GM12878 (cell line): ENCODE data around the gene ACOX1. TPM values are rescaled to one million over a fixed set of nuclear protein-coding genes. Genes with fewer than 3 reads are reported as not detected.

Experiments
- CEBPZ ChIP-seq: fragments of 150-350 bp; IDR thresholded peaks from 2 replicates; pipeline ENCODE4 v1.6.1; 2016; ENCODE audit warnings: low read depth, low read length
- HCFC1 ChIP-seq: fragments of 150-350 bp; IDR thresholded peaks from 2 replicates; pipeline ENCODE4 v1.6.1; 2014; ENCODE audit warnings: low read length
- HDGF ChIP-seq: fragments of 450-650 bp; IDR thresholded peaks from 2 replicates; pipeline ENCODE4 v1.6.1; 2016; ENCODE audit warnings: antibody characterized with exemption
- MEF2B ChIP-seq: fragments of 450-650 bp; IDR thresholded peaks from 2 replicates; pipeline ENCODE4 v1.6.1; 2018; ENCODE audit warnings: mild to moderate bottlenecking, moderate library complexity; ENCODE audit not compliant: partially characterized antibody, poor library complexity, severe bottlenecking
- NR2C1 ChIP-seq: fragments of 450-650 bp; IDR thresholded peaks from 2 replicates; pipeline ENCODE4 v1.6.1; 2017; ENCODE audit warnings: antibody characterized with exemption, mild to moderate bottlenecking, moderate library complexity
- SREBF2 ChIP-seq: IDR thresholded peaks from 2 replicates; pipeline ENCODE4 v1.6.1; 2012; ENCODE audit warnings: mild to moderate bottlenecking, low read length
- YY1 ChIP-seq: IDR thresholded peaks from 2 replicates; pipeline ENCODE4 v1.6.1; 2011; ENCODE audit warnings: low read depth, mild to moderate bottlenecking, low read length
- ZSCAN29 ChIP-seq: fragments of 450-650 bp; IDR thresholded peaks from 2 replicates; pipeline ENCODE4 v1.6.1; 2017; ENCODE audit warnings: mild to moderate bottlenecking, moderate library complexity
- polyA plus RNA-seq, 11 experiments: library from polyadenylated mRNA; depleted of rRNA in 4 of 11; unstranded in 6 of 11; stranded (reverse) in 5 of 11; fragments of >200 nt; fragmentation: Nextera tagmentation in 4 of 11; fragmentation: Illumina TruSeq in 1 of 11; extraction: Ambion mirVana in 4 of 11; extraction: Trizol in 1 of 11; gene quantifications; 1 replicate in 1 of 11; 2 replicates in 10 of 11; pipeline versions ENCODE4 v1.2.1 to v1.2.3, GENCODE V29; 2011 to 2016; ENCODE audit warnings: inconsistent platforms in 2 of 11, missing spikeins in 2 of 11, low read depth in 1 of 11
- total RNA-seq, 4 experiments: library from RNA; depleted of rRNA in 3 of 4; stranded (reverse); fragments of >200 nt in 3 of 4; fragmentation: Illumina TruSeq in 1 of 4; extraction: Trizol in 1 of 4; gene quantifications; 2 replicates each; pipeline versions ENCODE4 v1.2.1 to v1.2.3, GENCODE V29; 2013 to 2021
- TF ChIP-seq, protein P1 (sequence below): fragments of 450-650 bp; IDR thresholded peaks from 2 replicates; pipeline ENCODE4 v1.6.1; 2017; ENCODE audit warnings: mild to moderate bottlenecking, low read depth, inconsistent platforms; ENCODE audit not compliant: poor library complexity, severe bottlenecking

The ACOX1 gene
- total and polyA plus RNA-seq, 10 of the 15 experiments (the other 5 are each of a cell fraction or from before 2014, with no cell fraction given), result 6.5 to 26.2 (median 21.6) TPM

DNA sequence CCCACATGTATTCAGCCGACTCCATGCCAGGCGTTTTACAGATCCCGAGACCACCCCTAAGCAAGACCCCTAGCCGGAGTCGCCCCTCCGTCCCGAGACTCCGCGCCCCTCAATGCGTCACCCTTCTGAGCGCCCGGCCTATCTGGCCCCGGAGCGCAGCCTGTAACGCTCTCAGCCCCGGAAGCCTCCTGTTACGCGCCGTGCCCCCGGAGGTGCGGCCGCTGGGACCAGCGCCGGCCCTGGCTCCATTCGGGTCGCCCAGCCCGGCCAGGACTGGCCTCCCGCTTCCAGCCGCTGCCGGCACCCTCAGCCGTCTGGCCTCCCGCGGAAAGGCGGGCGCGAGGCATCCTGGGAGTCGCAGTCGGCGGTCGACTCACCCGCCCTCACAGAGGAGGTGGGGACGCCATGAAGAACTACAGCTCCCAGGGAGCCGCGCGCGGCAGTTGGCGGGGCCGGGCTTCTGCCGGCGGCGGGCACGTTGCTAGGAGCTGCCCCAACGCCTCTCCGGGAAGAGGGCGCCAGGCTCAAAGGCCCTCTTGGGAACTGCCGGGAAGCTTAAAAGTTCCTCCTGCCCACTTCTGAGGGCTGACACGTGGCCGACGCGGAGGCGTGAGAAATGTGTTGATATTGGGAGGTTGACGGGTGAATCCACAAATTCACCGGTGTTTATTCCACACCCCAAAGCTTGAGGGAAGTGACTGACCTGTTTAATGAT lies 38.1 kb downstream of the ACOX1 start, which contains the start of gene FBF1 (continued):
- TF ChIP-seq, protein P1, sequence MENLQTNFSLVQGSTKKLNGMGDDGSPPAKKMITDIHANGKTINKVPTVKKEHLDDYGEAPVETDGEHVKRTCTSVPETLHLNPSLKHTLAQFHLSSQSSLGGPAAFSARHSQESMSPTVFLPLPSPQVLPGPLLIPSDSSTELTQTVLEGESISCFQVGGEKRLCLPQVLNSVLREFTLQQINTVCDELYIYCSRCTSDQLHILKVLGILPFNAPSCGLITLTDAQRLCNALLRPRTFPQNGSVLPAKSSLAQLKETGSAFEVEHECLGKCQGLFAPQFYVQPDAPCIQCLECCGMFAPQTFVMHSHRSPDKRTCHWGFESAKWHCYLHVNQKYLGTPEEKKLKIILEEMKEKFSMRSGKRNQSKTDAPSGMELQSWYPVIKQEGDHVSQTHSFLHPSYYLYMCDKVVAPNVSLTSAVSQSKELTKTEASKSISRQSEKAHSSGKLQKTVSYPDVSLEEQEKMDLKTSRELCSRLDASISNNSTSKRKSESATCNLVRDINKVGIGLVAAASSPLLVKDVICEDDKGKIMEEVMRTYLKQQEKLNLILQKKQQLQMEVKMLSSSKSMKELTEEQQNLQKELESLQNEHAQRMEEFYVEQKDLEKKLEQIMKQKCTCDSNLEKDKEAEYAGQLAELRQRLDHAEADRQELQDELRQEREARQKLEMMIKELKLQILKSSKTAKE, result no peak
- TF ChIP-seq SREBF2, result no peak
- TF ChIP-seq ZSCAN29, result no peak
- TF ChIP-seq MEF2B, result no peak
- TF ChIP-seq CEBPZ, result no peak; the same call in 1 of the 2 replicates
- 0 out of 2 replicates have a peak, but pooled peaks have one; percentile 58 for TF ChIP-seq HDGF
- TF ChIP-seq HCFC1, result peak; percentile 94
- TF ChIP-seq NR2C1, result peak; percentile 8; the same call in 1 of the 2 replicates
- TF ChIP-seq YY1, result peak; percentile 86
